ENCODE data around the gene VIT. TPM values are rescaled to one million over a fixed set of nuclear protein-coding genes. Genes with fewer than 3 reads are reported as not detected.

The VIT gene
- total RNA-seq, 1 donor from 2014 or later = not detected

DNA sequence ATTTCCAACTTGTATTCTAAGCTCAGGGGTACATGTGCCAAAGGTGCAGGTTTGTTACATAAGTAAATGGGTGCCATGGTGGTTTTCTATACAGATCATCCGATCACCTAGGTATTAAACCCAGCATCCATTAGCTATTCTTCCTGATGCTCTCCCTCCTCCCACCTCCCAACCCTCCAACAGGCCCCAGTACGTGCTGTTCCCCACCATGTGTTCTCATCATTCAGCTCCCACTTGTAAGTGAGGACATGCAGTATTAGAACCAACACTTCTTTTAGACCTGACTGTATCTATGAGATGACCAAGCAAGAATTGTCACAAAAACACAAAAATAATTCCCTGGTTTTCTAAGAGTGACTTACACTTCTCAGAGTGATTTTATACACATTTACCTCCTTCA is 83.0 kb downstream of the VIT start:
- H3K36me3 ChIP-seq (ENCODE audit: control insufficient read depth, insufficient read depth, low read length) = no peaks in the 10 kb centered on the region
- FAIRE-seq = no peak

GRCh38 chr2:36780231-36780839 is 83.8 kb downstream of the VIT start:
- no peaks in the 10 kb centered on the region for H3K36me3 ChIP-seq (ENCODE audit: control insufficient read depth, insufficient read depth, low read length)
- no peak overlapping the region for H3K4me3 ChIP-seq (ENCODE audit: low read depth, low read length)
- DNase-seq (ENCODE audit: low read depth) = peak; percentile 62
- H3K27me3 ChIP-seq (ENCODE audit: control insufficient read depth, insufficient read depth, low read length) = no peaks in the 10 kb centered on the region
- TF ChIP-seq, protein P1, sequence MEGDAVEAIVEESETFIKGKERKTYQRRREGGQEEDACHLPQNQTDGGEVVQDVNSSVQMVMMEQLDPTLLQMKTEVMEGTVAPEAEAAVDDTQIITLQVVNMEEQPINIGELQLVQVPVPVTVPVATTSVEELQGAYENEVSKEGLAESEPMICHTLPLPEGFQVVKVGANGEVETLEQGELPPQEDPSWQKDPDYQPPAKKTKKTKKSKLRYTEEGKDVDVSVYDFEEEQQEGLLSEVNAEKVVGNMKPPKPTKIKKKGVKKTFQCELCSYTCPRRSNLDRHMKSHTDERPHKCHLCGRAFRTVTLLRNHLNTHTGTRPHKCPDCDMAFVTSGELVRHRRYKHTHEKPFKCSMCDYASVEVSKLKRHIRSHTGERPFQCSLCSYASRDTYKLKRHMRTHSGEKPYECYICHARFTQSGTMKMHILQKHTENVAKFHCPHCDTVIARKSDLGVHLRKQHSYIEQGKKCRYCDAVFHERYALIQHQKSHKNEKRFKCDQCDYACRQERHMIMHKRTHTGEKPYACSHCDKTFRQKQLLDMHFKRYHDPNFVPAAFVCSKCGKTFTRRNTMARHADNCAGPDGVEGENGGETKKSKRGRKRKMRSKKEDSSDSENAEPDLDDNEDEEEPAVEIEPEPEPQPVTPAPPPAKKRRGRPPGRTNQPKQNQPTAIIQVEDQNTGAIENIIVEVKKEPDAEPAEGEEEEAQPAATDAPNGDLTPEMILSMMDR (IDR thresholded peaks at IDR 0.05; ENCODE audit: insufficient read depth, low read length, severe bottlenecking) = peak; percentile 73
- FAIRE-seq = no peak

More for the DNA sequence above, 83.0 kb downstream of the VIT start:
- H3K4me3 ChIP-seq (ENCODE audit: low read depth, low read length) = no peak overlapping the region
- DNase-seq (ENCODE audit: low read depth) = no peak
- TF ChIP-seq, protein P1 (IDR thresholded peaks at IDR 0.05; ENCODE audit: insufficient read depth, low read length, severe bottlenecking) = no peak
- no peaks in the 10 kb centered on the region for H3K27me3 ChIP-seq (ENCODE audit: control insufficient read depth, insufficient read depth, low read length)

DNA sequence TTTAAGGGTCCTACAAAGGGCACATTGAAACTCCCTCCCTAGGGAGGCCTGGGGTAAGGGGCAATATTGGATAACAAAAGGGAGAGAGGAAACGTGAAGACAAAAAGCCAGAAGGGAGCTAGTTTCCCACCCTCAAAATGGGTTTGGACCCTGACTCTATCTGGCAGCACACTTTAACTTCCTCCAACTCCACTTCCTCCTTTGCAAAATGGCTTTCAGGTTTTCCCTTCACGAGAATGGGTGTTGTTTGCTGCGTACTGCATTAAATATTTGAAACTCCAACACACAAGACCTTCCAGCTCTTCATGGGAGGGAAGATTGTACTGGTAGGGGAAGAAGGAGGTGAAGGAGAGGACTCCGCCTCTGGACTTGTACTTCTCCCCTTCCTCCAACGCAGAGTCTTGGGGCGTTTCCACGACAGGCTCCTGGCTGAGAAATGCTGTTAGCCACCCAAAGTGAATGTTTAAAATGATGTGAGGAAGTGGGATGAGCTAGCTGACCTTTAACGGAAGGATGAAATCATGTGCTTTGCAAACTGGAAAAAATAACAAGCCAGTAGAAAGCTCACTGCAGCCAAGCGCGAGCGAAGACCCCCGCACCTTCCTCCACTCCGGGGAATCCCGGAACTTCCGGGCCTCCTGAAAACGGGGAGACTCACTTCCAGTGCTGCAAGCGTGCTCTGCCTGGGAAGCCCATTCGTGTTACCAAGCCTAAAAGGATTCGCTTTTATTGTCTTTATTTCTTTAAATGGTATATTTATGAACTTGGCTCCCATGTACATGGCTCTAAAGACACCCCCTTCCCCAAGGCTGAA is 85.6 kb downstream of the VIT start:
- no peaks in the 10 kb centered on the region for H3K36me3 ChIP-seq (ENCODE audit: control insufficient read depth, insufficient read depth, low read length)
- FAIRE-seq (no peak), DNase-seq (ENCODE audit: low read depth) (no peak)
- H3K27me3 ChIP-seq (ENCODE audit: control insufficient read depth, insufficient read depth, low read length) = no peaks in the 10 kb centered on the region
- TF ChIP-seq, protein P1 (IDR thresholded peaks at IDR 0.05; ENCODE audit: insufficient read depth, low read length, severe bottlenecking) = no peak
- H3K4me3 ChIP-seq (ENCODE audit: low read depth, low read length) = no peak overlapping the region

DNA sequence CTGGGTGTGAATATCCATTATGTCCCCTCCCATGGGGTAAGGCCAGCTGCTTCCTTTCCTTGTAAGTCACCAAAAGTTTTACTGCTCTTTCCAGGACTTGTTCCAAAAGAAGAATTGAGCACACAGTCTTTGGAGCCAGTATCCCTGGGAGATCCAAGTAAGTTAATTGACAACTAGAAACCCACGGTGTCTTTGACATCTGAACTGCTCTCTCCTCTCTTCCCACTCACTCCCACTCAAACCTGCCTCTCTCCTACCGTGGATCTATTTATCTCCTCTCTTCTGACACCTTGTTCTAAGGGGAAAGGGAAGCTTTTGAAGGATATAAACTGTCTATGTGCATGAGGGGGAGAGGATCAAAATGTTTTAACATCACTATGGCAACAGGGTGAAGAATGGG is 86.7 kb downstream of the VIT start:
- DNase-seq (ENCODE audit: low read depth) (no peak), FAIRE-seq (no peak)
- Histone ChIP-seq H3K4me3 (ENCODE audit: low read depth, low read length) (no peak overlapping the region), H3K27me3 (ENCODE audit: control insufficient read depth, insufficient read depth, low read length) (no peaks in the 10 kb centered on the region), H3K36me3 (ENCODE audit: control insufficient read depth, insufficient read depth, low read length) (no peaks in the 10 kb centered on the region)
- TF ChIP-seq, protein P1 (IDR thresholded peaks at IDR 0.05; ENCODE audit: insufficient read depth, low read length, severe bottlenecking) = no peak

DNA sequence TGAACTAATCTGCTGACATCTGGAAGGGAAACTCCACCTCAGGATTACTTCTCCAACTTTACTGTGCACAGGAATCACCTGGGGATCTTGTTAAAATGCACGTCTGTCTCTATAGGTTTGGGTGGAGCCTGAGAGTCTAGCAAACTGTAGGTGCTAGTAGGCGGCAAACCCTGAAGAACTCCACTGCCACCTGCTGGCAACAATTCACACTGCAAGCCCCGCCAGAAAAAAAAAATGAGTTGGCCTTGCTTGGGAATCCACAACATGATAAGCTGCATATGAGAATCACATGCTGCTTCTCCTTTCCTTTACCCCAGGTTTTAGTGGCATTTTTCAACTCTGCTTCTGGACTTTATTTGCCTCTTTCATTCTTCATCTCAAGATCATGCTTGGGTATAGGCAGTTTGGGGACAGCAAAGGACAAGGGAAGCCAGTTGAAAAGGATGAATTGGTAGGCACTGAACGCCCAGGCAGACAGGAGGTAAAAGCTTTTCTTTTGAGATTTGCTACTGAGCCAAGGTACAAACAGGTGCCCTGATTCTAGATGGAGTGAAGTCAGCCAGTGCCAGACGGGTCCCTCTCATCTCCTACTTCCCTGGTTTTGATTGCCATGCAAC is 88.8 kb downstream of the VIT start:
- no peak overlapping the region for H3K4me3 ChIP-seq (ENCODE audit: low read depth, low read length)
- DNase-seq (ENCODE audit: low read depth) (peak; percentile 64), FAIRE-seq (peak; percentile 43)
- H3K36me3 ChIP-seq (ENCODE audit: control insufficient read depth, insufficient read depth, low read length) = no peaks in the 10 kb centered on the region
- no peaks in the 10 kb centered on the region for H3K27me3 ChIP-seq (ENCODE audit: control insufficient read depth, insufficient read depth, low read length)
- TF ChIP-seq, protein P1 (IDR thresholded peaks at IDR 0.05; ENCODE audit: insufficient read depth, low read length, severe bottlenecking) = peak; percentile 94
